ENCODE results near the gene STAT3.
"Not testable (repeated sequence)": the region's sequence is repeated elsewhere in the genome, so short reads cannot be mapped to it uniquely, and the experiment has no call there.

STAT3 gene

GRCh38 chr17:42380935-42381334 lies 7.3 kb downstream of the STAT3 start:
- no peak overlapping the region for H3K4me3 ChIP-seq (replicated peaks in 1 of 2; ENCODE audit: low read depth in 2 of 2, low read length in 2 of 2)
- no peak for TF ChIP-seq CTCF (IDR thresholded peaks at IDR 0.05; ENCODE audit: low read depth, low read length)
- DNase-seq (ENCODE audit: low read depth in 2 of 2): no peak

- TF ChIP-seq CTCF (IDR thresholded peaks at IDR 0.05; ENCODE audit: low read depth, low read length): no peak
- H3K4me3 ChIP-seq (replicated peaks in 1 of 2; ENCODE audit: low read depth in 2 of 2, low read length in 2 of 2): peak overlapping the region in 1 of 2 donors; percentile 43
- DNase-seq (ENCODE audit: low read depth in 2 of 2): peak; percentile 46 to 47
These were observed 9.2 kb downstream of the STAT3 start for GRCh38 chr17:42378959-42379594.

GRCh38 chr17:42378359-42378958 lies 9.8 kb downstream of the STAT3 start:
- DNase-seq (ENCODE audit: low read depth in 2 of 2): no peak
- peak overlapping the region in 1 of 2 donors; percentile 43 for H3K4me3 ChIP-seq (replicated peaks in 1 of 2; ENCODE audit: low read depth in 2 of 2, low read length in 2 of 2)
- no peak for TF ChIP-seq CTCF (IDR thresholded peaks at IDR 0.05; ENCODE audit: low read depth, low read length)

DNA sequence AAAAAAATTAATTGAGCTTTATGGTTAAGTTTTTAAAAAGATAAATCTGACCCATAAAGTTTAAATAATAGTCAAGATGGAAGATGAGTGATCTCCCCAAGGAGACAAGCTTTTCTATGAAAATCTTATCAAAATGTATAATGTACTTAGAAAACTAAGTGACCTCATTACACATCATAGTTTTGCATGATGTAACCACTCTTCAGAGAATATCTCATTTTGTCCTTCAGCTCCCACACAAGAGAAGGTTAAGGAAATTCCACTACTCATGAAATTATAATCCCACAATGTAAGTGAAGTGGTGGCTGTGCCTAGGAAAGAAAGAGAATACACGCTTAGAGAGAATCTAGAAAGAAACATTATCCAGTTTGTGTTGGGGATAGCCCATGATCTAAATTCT lies 14.3 kb downstream of the STAT3 start:
- DNase-seq (ENCODE audit: low read depth in 2 of 2): no peak
- no peak overlapping the region for H3K4me3 ChIP-seq (replicated peaks in 1 of 2; ENCODE audit: low read depth in 2 of 2, low read length in 2 of 2)
- no peak for TF ChIP-seq CTCF (IDR thresholded peaks at IDR 0.05; ENCODE audit: low read depth, low read length)

GRCh38 chr17:42372142-42372541 lies 16.1 kb downstream of the STAT3 start:
- no peak for TF ChIP-seq CTCF (IDR thresholded peaks at IDR 0.05; ENCODE audit: low read depth, low read length)
- no peak for DNase-seq (ENCODE audit: low read depth in 2 of 2)
- H3K4me3 ChIP-seq (replicated peaks in 1 of 2; ENCODE audit: low read depth in 2 of 2, low read length in 2 of 2): no peak overlapping the region

GRCh38 chr17:42368797-42369561 lies 19.3 kb downstream of the STAT3 start:
- not testable (repeated sequence) for DNase-seq (ENCODE audit: low read depth in 2 of 2); H3K4me3 ChIP-seq (replicated peaks in 1 of 2; ENCODE audit: low read depth in 2 of 2, low read length in 2 of 2)

- H3K4me3 ChIP-seq (replicated peaks in 1 of 2; ENCODE audit: low read depth in 2 of 2, low read length in 2 of 2): not testable (repeated sequence)
These were observed 19.9 kb downstream of the STAT3 start for GRCh38 chr17:42368310-42368709.

DNA sequence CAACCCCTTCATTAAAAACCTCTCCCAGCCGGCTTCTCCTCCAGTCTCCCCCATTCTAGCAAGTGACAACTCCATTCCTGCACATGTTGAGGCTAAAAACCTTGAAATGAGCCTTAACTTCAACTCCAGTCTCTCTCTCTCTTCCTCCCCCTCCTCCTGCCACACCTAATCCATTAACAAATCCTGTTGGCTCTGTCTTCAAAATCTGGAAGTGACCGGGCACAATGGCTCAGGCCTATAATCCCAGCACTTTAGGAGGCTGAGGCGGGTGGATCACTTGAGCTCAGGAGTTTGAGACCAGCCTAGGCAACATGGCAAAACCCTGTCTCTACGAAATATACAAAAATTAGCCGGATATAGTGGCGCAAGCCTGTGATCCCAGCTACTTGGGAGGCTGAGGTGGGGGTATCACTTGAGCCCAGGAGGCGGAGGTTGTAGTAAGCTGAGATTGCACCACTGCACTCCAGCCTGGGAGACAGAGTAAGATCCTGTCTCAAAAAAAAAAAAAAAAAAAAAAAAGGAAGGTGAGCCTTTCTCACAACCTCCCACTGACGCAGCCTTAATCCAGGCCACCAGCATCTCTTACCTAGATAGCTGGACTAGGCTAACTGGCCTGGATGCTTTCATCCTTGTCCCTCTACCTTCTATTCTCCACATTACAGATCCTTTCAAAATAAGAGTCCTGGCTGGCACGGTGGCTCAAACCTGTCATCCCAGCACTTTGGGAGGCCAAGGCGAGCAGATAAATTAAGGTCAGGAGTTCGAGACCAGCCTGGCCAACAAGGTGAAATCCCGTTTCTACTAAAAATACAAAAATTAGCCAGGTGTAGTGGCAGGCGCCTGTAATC lies 21.8 kb downstream of the STAT3 start:
- DNase-seq (ENCODE audit: low read depth in 2 of 2); H3K4me3 ChIP-seq (replicated peaks in 1 of 2; ENCODE audit: low read depth in 2 of 2, low read length in 2 of 2): not testable (repeated sequence)

More at GRCh38 chr17:42368310-42368709, 19.9 kb downstream of the STAT3 start:
- DNase-seq (ENCODE audit: low read depth in 2 of 2): not testable (repeated sequence)

Data from cardiac fibroblast (primary cell).